ENCODE measurements around the gene CLTCL1.

DNA sequence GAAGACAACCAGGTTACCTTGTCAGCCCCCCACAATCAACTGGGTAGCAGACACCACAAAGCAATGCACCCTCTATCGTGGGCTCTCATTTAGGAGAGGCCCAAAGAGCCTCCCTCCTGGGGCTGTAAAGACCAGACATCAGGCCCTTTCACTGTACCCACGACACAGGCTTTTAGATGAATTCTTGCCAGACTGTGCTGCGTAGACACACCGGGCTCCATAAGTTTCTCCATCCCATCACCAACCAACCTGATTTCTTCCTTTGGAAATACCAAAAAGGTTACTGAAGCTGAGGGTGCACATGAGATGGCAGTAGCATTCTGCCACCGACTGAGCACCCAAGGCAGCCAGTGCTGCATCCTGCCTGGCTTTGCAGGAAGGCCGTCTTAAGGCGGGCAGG, 66.5 kb downstream of the CLTCL1 start:
- no peak for TF ChIP-seq CTCF (IDR thresholded peaks at IDR 0.05)
- TF ChIP-seq POLR2A (IDR thresholded peaks at IDR 0.05), result no peak

Data from testis (tissue), 2 donors.